Upper lobe of left lung (tissue), 6 donors: Measurements from ENCODE around the gene TNFRSF25. TPM values are rescaled to one million over a fixed set of nuclear protein-coding genes. Genes with fewer than 3 reads are reported as not detected.
"Not testable (repeated sequence)": the region's sequence is repeated elsewhere in the genome, so short reads cannot be mapped to it uniquely, and the experiment has no call there.

Source experiments
- ATAC-seq, 2 donors: fragments of 200-7000 bp; cut with Tn5 transposase; one replicate each; pipeline ENCODE4 v1.9.1; 2022; ENCODE audit warnings: mild to moderate bottlenecking in 2 of 2, moderate library complexity in 2 of 2; ENCODE audit not compliant: low FRiP score in 2 of 2
- DNase-seq, 2 donors: peaks; one replicate each; pipeline ENCODE4 v3.0.0-alpha.2; 2019 to 2020
- H3K27ac ChIP-seq, 4 donors: fragments of 200-600 bp; sonication (generic); one replicate each; pipeline ENCODE4 v1.5.1; 2016 to 2019
- H3K27me3 ChIP-seq, 4 donors: fragments of 200-600 bp; sonication (generic); one replicate each; pipeline ENCODE4 v1.5.1; 2017 to 2019
- H3K36me3 ChIP-seq, 4 donors: fragments of 200-600 bp; sonication (generic); one replicate each; pipeline ENCODE4 v1.5.1; 2016 to 2019
- H3K4me1 ChIP-seq, 4 donors: fragments of 200-600 bp; sonication (generic); one replicate each; pipeline ENCODE4 v1.5.1; 2018 to 2019
- H3K4me3 ChIP-seq, 4 donors: fragments of 200-600 bp; sonication (generic); one replicate each; pipeline ENCODE4 v1.5.1; 2017 to 2019; ENCODE audit warnings: mild to moderate bottlenecking in 2 of 4, moderate library complexity in 1 of 4
- H3K9me3 ChIP-seq, 4 donors: fragments of 200-600 bp; sonication (generic); one replicate each; pipeline ENCODE4 v1.5.1; 2018 to 2019
- CTCF ChIP-seq, 6 experiments: fragments of 450-650 bp in 4 of 6; fragments of 200-600 bp in 2 of 6; sonication (generic) in 2 of 6; IDR thresholded peaks; one replicate each; pipeline ENCODE4 v1.5.1; 2016 to 2019; ENCODE audit warnings: antibody characterized with exemption in 6 of 6
- EP300 ChIP-seq, 4 donors: sonication (generic); formaldehyde crosslinking; IDR thresholded peaks; one replicate each; pipeline ENCODE4 v1.5.1; 2017; ENCODE audit warnings: antibody characterized with exemption in 4 of 4, control low read depth in 2 of 4
- POLR2A ChIP-seq, 4 donors: fragments of 450-650 bp; IDR thresholded peaks; one replicate each; pipeline ENCODE4 v1.5.1; 2016 to 2017; ENCODE audit warnings: antibody characterized with exemption in 4 of 4, mild to moderate bottlenecking in 2 of 4
- POLR2AphosphoS5 ChIP-seq, 2 donors: sonication (generic); formaldehyde crosslinking; IDR thresholded peaks; one replicate each; pipeline ENCODE4 v1.5.1; 2017; ENCODE audit warnings: antibody characterized with exemption in 2 of 2
- WGBS, 2 donors: methylation state at CpG; one replicate each; pipeline ENCODE4 v1.1.5; 2017 to 2018; 5-methylcytosine and 5-hydroxymethylcytosine counted together
- total RNA-seq, 6 donors: library from RNA; depleted of rRNA in 4 of 6; stranded (reverse); fragments of >200 nt in 4 of 6; gene quantifications; one replicate each; pipeline versions ENCODE4 v1.1.0 to v1.2.1, GENCODE V29; 2016 to 2021
- donor health status: DM: no; HTN: no; CAD: no; lungs with moderate emphysema.
- donor health status: DM: no; HTN: yes; CAD: no; lungs with severe emphysema.

The TNFRSF25 gene
- total RNA-seq, 6 donors from 2014 or later = 4.6 to 51.3 (median 14.0) TPM

- no peak for TF ChIP-seq CTCF (IDR thresholded peaks at IDR 0.05)
- no peak for TF ChIP-seq POLR2AphosphoS5 (IDR thresholded peaks at IDR 0.05)
- no peak for TF ChIP-seq EP300 (IDR thresholded peaks at IDR 0.05)
- TF ChIP-seq POLR2A (IDR thresholded peaks at IDR 0.05) = no peak
- ATAC-seq = peak in 1 of 2 donors; percentile 6
- 73 to 100% methylated on average over 1 to 2 of the region's 3 CpGs for WGBS, 2 donors
- H3K9me3 ChIP-seq = no peaks in the 10 kb centered on the region
- H3K27ac ChIP-seq = no peak overlapping the region
- H3K4me1 ChIP-seq = peaks cover 0 to 9% (median 7%) of the 10 kb centered on the region in 4 donors
- peaks cover 0 to 8% (median 3%) of the 10 kb centered on the region in 4 donors for H3K27me3 ChIP-seq
- DNase-seq = no peak
- H3K36me3 ChIP-seq = no peaks in the 10 kb centered on the region
- H3K4me3 ChIP-seq = no peak overlapping the region
These were observed 30.4 kb downstream of the TNFRSF25 start for GRCh38 chr1:6435547-6435946.

- H3K27me3 ChIP-seq = peaks cover 0 to 4% (median 1%) of the 10 kb centered on the region in 4 donors
- 90% methylated on average over 6 to 15 of the region's 15 CpGs for WGBS, 2 donors
- DNase-seq (no peak), ATAC-seq (no peak)
- no peaks in the 10 kb centered on the region for H3K36me3 ChIP-seq
- TF ChIP-seq CTCF (IDR thresholded peaks at IDR 0.05) = no peak
- no peak for TF ChIP-seq EP300 (IDR thresholded peaks at IDR 0.05)
- TF ChIP-seq POLR2A (IDR thresholded peaks at IDR 0.05) = no peak
- no peak for TF ChIP-seq POLR2AphosphoS5 (IDR thresholded peaks at IDR 0.05)
- no peak overlapping the region for H3K4me3 ChIP-seq
- peaks cover 0 to 4% (median 3%) of the 10 kb centered on the region in 4 donors for H3K4me1 ChIP-seq
- no peak overlapping the region for H3K27ac ChIP-seq
- H3K9me3 ChIP-seq = no peaks in the 10 kb centered on the region
These were observed 30.8 kb downstream of the TNFRSF25 start for GRCh38 chr1:6435129-6435528.

- Histone ChIP-seq H3K4me3 (no peak overlapping the region), H3K27me3 (peaks cover 0 to 2% (median 0%) of the 10 kb centered on the region in 4 donors), H3K9me3 (no peaks in the 10 kb centered on the region), H3K36me3 (no peaks in the 10 kb centered on the region), H3K4me1 (no peaks in the 10 kb centered on the region), H3K27ac (no peak overlapping the region)
- TF ChIP-seq POLR2A (IDR thresholded peaks at IDR 0.05) (no peak), POLR2AphosphoS5 (IDR thresholded peaks at IDR 0.05) (no peak), CTCF (IDR thresholded peaks at IDR 0.05) (no peak), EP300 (IDR thresholded peaks at IDR 0.05) (no peak)
- 56 to 80% methylated on average over 5 of the region's 5 CpGs for WGBS, 2 donors
- no peak for ATAC-seq
- no peak for DNase-seq
These were observed 31.8 kb downstream of the TNFRSF25 start for GRCh38 chr1:6434186-6434585.

- 69 to 77% methylated on average over 7 to 12 of the region's 13 CpGs for WGBS, 2 donors
- not testable (repeated sequence) for ATAC-seq, H3K27me3 ChIP-seq
These were observed 34.1 kb downstream of the TNFRSF25 start for GRCh38 chr1:6431645-6432579.

GRCh38 chr1:6429660-6430411, 36.1 kb downstream of the TNFRSF25 start:
- not testable (repeated sequence) for ATAC-seq, H3K4me3 ChIP-seq, H3K9me3 ChIP-seq, H3K36me3 ChIP-seq, DNase-seq, H3K27ac ChIP-seq, H3K4me1 ChIP-seq
- peaks cover 0 to 19% (median 10%) of the 10 kb centered on the region in 4 donors for H3K27me3 ChIP-seq
- WGBS, 2 donors = 17 to 30% methylated on average over 8 to 17 of the region's 19 CpGs

More at GRCh38 chr1:6431645-6432579, 34.1 kb downstream of the TNFRSF25 start:
- H3K9me3 ChIP-seq, H3K27ac ChIP-seq, DNase-seq, H3K4me3 ChIP-seq, H3K36me3 ChIP-seq, H3K4me1 ChIP-seq: not testable (repeated sequence)

GRCh38 chr1:6428453-6428852, 37.5 kb downstream of the TNFRSF25 start:
- not testable (repeated sequence) for H3K9me3 ChIP-seq, H3K4me3 ChIP-seq, DNase-seq, H3K36me3 ChIP-seq, ATAC-seq, H3K27ac ChIP-seq
- peaks cover 0 to 32% (median 21%) of the 10 kb centered on the region in 4 donors for H3K27me3 ChIP-seq
- peaks cover 16 to 22% (median 18%) of the 10 kb centered on the region in 4 donors for H3K4me1 ChIP-seq
- WGBS, 2 donors = 81 to 89% methylated on average over 3 to 4 of the region's 6 CpGs
